ENCODE data around the gene FRAT1.

FRAT1 gene

DNA sequence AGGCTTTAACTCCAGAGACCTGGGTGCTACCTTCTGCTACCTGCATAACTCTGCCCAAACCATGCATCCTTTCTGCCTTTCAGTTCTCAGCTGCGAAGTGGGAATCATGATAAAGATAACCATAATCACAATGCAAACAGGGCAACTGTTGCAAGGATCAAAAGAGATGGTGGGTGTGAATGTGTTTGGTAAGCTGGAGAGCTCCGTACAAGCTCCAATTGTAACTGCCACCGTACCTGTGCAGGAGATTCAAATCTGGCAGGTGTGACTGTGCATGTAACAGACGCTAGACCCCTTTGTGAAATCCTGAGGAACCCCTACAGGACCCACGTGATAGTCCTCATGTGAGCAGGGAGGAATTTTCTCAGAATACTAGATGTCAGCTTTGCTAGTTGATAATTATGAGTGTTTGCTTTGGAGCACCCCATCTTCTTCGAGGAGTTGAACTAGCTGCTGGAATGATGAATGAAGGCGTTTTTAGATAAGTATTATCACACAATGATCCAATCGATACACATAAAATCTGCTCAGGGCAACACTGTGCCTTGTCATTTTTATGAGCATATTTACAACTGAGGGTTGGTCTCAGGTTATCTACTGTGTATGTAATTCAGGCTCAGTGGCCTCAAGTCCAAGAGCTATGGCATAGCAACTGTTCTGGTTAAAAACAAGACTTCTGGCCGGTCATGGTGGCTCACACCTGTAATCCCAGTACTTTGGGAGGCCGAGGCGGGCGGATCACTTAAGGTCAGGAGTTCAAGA lies 30.9 kb downstream of the FRAT1 start:
- H3K4me3 ChIP-seq (ENCODE audit: low read length), result no peak overlapping the region
- TF ChIP-seq, protein P1, sequence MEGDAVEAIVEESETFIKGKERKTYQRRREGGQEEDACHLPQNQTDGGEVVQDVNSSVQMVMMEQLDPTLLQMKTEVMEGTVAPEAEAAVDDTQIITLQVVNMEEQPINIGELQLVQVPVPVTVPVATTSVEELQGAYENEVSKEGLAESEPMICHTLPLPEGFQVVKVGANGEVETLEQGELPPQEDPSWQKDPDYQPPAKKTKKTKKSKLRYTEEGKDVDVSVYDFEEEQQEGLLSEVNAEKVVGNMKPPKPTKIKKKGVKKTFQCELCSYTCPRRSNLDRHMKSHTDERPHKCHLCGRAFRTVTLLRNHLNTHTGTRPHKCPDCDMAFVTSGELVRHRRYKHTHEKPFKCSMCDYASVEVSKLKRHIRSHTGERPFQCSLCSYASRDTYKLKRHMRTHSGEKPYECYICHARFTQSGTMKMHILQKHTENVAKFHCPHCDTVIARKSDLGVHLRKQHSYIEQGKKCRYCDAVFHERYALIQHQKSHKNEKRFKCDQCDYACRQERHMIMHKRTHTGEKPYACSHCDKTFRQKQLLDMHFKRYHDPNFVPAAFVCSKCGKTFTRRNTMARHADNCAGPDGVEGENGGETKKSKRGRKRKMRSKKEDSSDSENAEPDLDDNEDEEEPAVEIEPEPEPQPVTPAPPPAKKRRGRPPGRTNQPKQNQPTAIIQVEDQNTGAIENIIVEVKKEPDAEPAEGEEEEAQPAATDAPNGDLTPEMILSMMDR (conservative IDR thresholded peaks at IDR 0.05; ENCODE audit: low read depth, low read length), result no peak

DNA sequence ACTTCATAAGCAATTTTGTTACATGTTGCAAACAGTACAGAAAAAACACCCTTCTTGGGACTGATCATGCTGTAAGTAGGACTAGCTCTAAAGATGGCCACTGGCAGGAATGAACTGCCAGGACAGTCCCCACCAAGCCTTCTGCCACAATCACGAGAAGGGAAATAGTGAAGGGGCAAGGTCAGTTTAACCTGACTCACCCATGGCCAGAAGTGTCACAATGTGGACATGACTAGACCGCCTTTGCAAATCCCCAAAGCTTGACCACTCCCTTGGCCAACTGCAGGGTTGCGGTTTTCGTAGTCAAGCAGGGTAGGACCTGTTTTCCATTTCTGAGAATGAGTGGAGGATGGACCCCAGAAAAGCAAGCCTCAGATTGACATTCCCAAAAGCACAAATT lies 34.9 kb downstream of the FRAT1 start:
- H3K4me3 ChIP-seq (ENCODE audit: low read length), result no peak overlapping the region

More for the DNA sequence above, 30.9 kb downstream of the FRAT1 start:
- DNase-seq (ENCODE audit: low read depth), result no peak

DNA sequence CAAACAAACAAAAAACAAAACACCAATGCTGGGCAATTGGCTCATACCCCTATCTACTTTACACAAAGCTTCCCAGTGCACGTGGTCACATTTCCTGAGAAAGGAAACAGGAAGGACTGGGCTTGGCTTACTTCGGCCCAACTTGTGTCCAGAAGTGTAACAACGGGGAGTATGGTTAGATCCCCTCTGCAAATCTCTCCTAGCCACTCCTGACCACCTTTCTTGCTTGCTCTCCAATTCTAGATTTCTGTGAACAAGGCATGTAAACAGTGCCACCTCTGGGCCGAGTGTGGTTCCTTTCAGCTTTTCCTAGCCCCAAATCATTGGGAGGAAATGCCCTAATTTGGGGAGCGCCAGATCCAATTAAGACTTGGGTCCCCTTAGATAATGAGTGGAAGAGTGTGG lies 36.5 kb downstream of the FRAT1 start:
- no peak overlapping the region for H3K4me3 ChIP-seq (ENCODE audit: low read length)
- TF ChIP-seq, protein P1 (conservative IDR thresholded peaks at IDR 0.05; ENCODE audit: low read depth, low read length), result peak; percentile 37
- no peak for DNase-seq (ENCODE audit: low read depth)

More for the DNA sequence above, 34.9 kb downstream of the FRAT1 start:
- DNase-seq (ENCODE audit: low read depth), result no peak
- TF ChIP-seq, protein P1 (conservative IDR thresholded peaks at IDR 0.05; ENCODE audit: low read depth, low read length), result no peak

DNA sequence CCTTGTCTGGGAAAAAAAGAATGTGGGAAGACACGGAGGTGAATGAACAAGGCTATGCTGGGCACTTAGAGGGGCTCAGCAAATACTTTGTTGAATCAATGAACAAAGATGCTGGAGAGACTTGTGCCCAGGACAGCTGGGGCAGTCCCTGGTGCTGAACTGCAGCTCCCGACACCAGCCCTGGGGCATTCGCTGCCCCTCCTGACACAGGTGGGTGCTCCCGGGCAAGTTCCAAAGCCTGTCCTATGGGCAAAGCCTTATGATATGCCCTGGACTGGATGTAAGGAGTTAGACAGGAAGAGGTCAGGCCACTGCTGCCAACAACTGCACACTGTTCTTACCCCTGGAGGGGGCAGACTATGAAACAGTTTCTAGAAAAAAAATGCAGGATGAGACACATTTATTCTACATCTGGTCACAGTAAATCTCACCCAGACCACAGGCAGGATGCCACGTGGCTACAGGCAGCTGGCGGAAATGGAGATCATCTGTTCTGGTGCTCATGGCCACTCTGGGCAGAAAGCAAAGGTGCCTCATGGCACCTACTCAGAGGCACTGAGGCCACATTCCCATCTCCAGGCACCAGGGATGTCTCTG lies 37.3 kb downstream of the FRAT1 start:
- no peak overlapping the region for H3K4me3 ChIP-seq (ENCODE audit: low read length)
- TF ChIP-seq, protein P1 (conservative IDR thresholded peaks at IDR 0.05; ENCODE audit: low read depth, low read length), result no peak
- no peak for DNase-seq (ENCODE audit: low read depth)

DNA sequence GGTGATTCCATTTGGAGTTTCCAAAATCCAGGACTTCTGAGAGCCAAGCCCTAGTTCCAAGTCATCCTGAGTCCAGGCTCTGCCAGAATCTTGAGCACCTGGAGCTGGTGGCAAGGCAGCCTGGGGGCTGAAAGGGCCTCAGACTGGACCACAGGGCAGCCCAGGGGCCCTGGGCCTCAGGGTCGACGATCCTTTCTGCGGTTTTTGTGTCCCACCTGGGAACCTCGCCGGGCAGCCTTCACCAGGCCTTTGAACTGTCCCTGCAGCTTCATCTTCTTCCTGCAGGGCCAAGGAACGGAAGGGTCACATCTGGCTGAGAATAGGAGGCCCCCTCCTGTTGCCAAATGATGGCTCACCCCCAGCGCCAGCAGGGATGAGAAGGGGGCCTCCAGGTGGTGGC lies 37.8 kb downstream of the FRAT1 start:
- TF ChIP-seq, protein P1 (conservative IDR thresholded peaks at IDR 0.05; ENCODE audit: low read depth, low read length), result no peak
- DNase-seq (ENCODE audit: low read depth), result no peak
- H3K4me3 ChIP-seq (ENCODE audit: low read length), result no peak overlapping the region

DNA sequence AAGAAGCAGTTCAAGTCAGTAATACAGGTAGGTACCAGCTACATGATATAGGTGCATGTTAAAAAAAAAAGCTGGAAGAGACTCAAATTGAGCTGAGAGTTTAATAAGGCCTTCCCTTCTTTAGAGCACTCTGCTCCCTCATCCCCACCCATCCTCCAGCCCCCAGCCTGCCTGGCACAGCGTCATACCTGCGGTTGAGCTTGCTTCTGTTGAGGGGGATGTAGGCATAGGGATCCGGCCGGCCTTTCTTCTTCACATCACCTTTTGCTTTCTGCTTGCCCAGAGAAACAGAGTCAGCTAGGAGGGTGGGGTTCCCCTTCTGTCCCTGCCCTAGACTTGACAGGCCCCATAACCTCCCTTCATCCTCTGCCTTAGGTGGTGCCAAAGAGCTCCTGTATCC lies 39.3 kb downstream of the FRAT1 start:
- H3K4me3 ChIP-seq (ENCODE audit: low read length), result no peak overlapping the region
- TF ChIP-seq, protein P1 (conservative IDR thresholded peaks at IDR 0.05; ENCODE audit: low read depth, low read length), result no peak
- no peak for DNase-seq (ENCODE audit: low read depth)

DNA sequence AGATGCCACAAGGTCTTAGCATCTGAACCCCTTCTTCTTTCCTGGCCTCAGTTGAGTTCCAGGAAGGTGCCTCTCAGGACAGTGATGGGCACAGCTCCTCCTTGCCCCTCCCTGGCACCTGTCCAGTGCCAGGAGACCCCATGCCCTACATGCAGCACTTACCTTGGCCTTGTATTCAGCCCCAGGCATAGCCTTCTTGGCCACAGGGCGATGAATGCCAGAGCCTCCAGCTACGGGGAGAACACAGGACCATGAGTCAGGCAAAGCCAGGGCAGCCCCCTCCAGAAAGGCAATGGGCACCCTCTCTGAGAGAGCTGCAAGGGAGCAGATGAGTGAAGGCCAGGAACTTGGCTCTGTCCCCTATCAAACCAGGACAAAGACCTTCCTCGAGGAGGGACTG lies 39.7 kb downstream of the FRAT1 start:
- TF ChIP-seq, protein P1 (conservative IDR thresholded peaks at IDR 0.05; ENCODE audit: low read depth, low read length), result no peak
- no peak for DNase-seq (ENCODE audit: low read depth)
- H3K4me3 ChIP-seq (ENCODE audit: low read length), result no peak overlapping the region

Measured in retinal pigment epithelial cell (primary cell).